Adrenal gland (tissue), 12 donors: ENCODE results near the gene TNFAIP8. TPM values are rescaled to one million over a fixed set of nuclear protein-coding genes. Genes with fewer than 3 reads are reported as not detected.

Source experiments
- DNase-seq, 7 donors: peaks; one replicate each; pipeline ENCODE4 v3.0.0-alpha.2; 2019 to 2020
- H3K27ac ChIP-seq, 5 donors: fragments of 200-600 bp; sonication (generic) in 4 of 5; 1 replicate in 3 of 5; 2 replicates in 2 of 5; pipeline versions ENCODE4 v1.5.1 to v1.8.0; 2016 to 2020; ENCODE audit warnings: mild to moderate bottlenecking in 1 of 5
- H3K27me3 ChIP-seq: fragments of 200-600 bp; 2 replicates; pipeline ENCODE4 v1.8.0; 2021
- H3K36me3 ChIP-seq, 2 donors: fragments of 200-600 bp; replicated peaks in 1 of 2; 1 replicate in 1 of 2; 2 replicates in 1 of 2; pipeline versions ENCODE4 v1.5.1 to v1.8.0; 2018 to 2022
- H3K4me1 ChIP-seq, 2 donors: fragments of 200-600 bp; replicated peaks in 1 of 2; 1 replicate in 1 of 2; 2 replicates in 1 of 2; pipeline versions ENCODE4 v1.5.1 to v1.8.0; 2018 to 2021
- H3K4me3 ChIP-seq, 4 donors: fragments of 200-600 bp; sonication (generic) in 3 of 4; one replicate each; pipeline ENCODE4 v1.5.1; 2016 to 2018
- H3K9me3 ChIP-seq, 3 donors: fragments of 200-600 bp; sonication (generic) in 1 of 3; replicated peaks in 1 of 3; 1 replicate in 2 of 3; 2 replicates in 1 of 3; pipeline versions ENCODE4 v1.5.1 to v1.8.0; 2016 to 2021
- POLR2A ChIP-seq, 2 donors: fragments of 450-650 bp; IDR thresholded peaks; one replicate each; pipeline ENCODE4 v1.6.1; 2017; ENCODE audit warnings: antibody characterized with exemption in 2 of 2, mild to moderate bottlenecking in 2 of 2, moderate library complexity in 1 of 2
- WGBS, 4 donors: extraction: QIAGEN DNeasy Blood & Tissue Kit in 2 of 4; methylation state at CpG; one replicate each; pipeline versions ENCODE4 v1.1.5 to v1.1.7; 2013 to 2017; 5-methylcytosine and 5-hydroxymethylcytosine counted together
- intact Hi-C, 2 donors: fragments of 100-400 bp; cut with DNase I; formaldehyde crosslinking; loops; one replicate each; pipeline versions ENCODE4 v1.14.1 to v1.15.0; 2022 to 2023
- polyA plus RNA-seq, 3 donors: library from polyadenylated mRNA; stranded (reverse); fragments of 200-250 nt in 2 of 3; fragments of 350-450 nt in 1 of 3; fragmentation: Illumina TruSeq in 1 of 3; extraction: RNeasy Lipid Tissue Mini Kit (QIAGEN cat#74804) in 1 of 3; gene quantifications; one replicate each; pipeline ENCODE4 v1.2.3, GENCODE V29; 2013 to 2014
- total RNA-seq, 9 donors: library from RNA; depleted of rRNA in 4 of 9; stranded (reverse); fragments of >200 nt in 4 of 9; fragments of 120-200 nt in 1 of 9; fragmentation: NEBNext Ultra II Directional in 1 of 9; extraction: Animal tissue kit (Norgen Biotek cat#: 25700) in 1 of 9; gene quantifications; one replicate each; pipeline versions ENCODE4 v1.1.0 to v1.2.4, GENCODE V29; 2013 to 2023
- TF ChIP-seq, protein P1 (sequence below), 6 experiments: fragments of 450-650 bp in 4 of 6; fragments of 200-600 bp in 2 of 6; sonication (generic) in 1 of 6; IDR thresholded peaks; 1 replicate in 5 of 6; 2 replicates in 1 of 6; pipeline versions ENCODE4 v1.5.1 to v1.8.0; 2016 to 2021; ENCODE audit warnings: antibody characterized with exemption in 6 of 6, mild to moderate bottlenecking in 2 of 6, moderate library complexity in 1 of 6
- donor health status: healthy with polysubstance abuse.
- donor health status: Bipolar disorder and iron deficiency.
- donor health status: DM: yes; HTN: yes; CAD: no.
- donor health status: DM: no; HTN: no; CAD: no.
- donor health status: DM: no; HTN: no; CAD: no.
- donor health status: DM: yes; HTN: yes; CAD: no.

The TNFAIP8 gene
- total and polyA plus RNA-seq, 12 donors = 1.4 to 12.7 (median 5.5) TPM

DNA sequence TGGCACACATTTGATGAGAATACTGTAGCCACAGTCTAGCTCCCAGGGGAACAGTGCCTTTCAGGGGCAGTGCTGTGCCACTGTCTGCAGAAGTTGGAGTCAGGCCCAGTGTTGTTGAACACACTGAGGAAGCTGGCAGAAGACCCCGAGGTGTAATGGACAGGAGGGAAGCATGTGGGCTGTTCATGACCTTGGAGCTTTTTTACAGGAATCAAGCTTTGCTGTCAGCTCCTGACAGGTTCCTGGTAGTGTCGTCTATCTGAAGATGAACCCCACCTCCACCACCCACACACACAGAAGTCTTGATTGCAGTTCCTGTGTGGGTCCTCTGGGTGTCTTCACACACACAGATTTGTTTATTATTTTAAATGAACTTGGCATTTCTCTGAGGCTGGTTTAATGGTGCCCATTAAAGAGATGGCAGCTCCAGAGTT, 40.3 kb upstream of the TNFAIP8 start:
- peak in 4 of 7 donors; percentile 22 to 45 (median 35) for DNase-seq
- WGBS, 4 donors = 6 to 17% (median 10%) methylated on average over 1 to 2 of the region's 2 CpGs
- intact Hi-C loops = no loop called here
- Histone ChIP-seq H3K9me3 (no peaks in the 10 kb centered on the region), H3K4me1 (no peaks in the 10 kb centered on the region), H3K27ac (no peak overlapping the region), H3K4me3 (no peak overlapping the region), H3K36me3 (no peaks in the 10 kb centered on the region), H3K27me3 (no peaks in the 10 kb centered on the region)
- TF ChIP-seq, protein P1, sequence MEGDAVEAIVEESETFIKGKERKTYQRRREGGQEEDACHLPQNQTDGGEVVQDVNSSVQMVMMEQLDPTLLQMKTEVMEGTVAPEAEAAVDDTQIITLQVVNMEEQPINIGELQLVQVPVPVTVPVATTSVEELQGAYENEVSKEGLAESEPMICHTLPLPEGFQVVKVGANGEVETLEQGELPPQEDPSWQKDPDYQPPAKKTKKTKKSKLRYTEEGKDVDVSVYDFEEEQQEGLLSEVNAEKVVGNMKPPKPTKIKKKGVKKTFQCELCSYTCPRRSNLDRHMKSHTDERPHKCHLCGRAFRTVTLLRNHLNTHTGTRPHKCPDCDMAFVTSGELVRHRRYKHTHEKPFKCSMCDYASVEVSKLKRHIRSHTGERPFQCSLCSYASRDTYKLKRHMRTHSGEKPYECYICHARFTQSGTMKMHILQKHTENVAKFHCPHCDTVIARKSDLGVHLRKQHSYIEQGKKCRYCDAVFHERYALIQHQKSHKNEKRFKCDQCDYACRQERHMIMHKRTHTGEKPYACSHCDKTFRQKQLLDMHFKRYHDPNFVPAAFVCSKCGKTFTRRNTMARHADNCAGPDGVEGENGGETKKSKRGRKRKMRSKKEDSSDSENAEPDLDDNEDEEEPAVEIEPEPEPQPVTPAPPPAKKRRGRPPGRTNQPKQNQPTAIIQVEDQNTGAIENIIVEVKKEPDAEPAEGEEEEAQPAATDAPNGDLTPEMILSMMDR (IDR thresholded peaks at IDR 0.05) = peak in 4 of 6 experiments; percentile 19 to 38 (median 28)
- TF ChIP-seq POLR2A (IDR thresholded peaks at IDR 0.05) = no peak

DNA sequence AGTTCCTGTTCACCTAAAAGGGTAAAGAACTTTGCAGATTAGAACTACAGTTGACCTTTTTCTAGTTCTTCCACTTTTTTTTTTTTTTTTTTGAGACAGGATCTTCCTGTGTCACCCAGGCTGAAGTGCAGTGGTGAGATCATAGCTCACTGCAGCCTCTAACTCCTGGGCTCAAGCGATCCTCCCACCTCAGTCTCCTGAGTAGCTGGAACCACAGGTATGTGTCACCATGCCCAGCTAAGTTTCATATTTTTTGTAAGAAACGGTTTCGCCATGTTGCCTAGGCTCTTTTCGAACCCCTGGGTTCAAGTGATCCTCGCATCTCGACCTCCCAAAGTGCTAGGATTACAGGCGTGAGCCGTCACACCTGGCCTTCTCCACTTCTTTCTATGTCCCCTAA, 39.7 kb upstream of the TNFAIP8 start:
- 94 to 96% (median 95%) methylated on average over 8 of the region's 8 CpGs for WGBS, 4 donors
- TF ChIP-seq POLR2A (IDR thresholded peaks at IDR 0.05) = no peak
- Histone ChIP-seq H3K27me3 (no peaks in the 10 kb centered on the region), H3K4me1 (no peaks in the 10 kb centered on the region), H3K27ac (no peak overlapping the region), H3K36me3 (no peaks in the 10 kb centered on the region), H3K4me3 (no peak overlapping the region), H3K9me3 (no peaks in the 10 kb centered on the region)
- no peak for DNase-seq
- intact Hi-C loops = no loop called here

DNA sequence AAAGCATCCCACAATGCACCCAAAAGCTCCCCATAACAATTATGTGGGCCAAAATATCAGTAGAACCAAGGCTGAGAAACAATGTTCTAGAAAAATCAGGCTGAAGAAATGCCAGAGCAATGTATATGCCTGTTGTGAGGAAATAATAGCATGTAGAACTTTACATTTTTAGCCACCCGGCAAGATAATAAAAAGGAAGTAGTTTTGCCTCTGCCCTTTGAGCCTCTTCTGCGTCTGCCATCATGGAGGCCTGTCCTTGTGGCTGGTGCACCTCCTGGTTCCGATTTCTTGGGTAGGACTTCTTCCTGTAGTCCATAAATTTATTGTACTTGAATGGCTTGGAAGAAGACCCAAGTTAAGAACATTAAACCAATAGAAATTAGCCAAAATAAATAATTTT, 38.9 kb upstream of the TNFAIP8 start:
- intact Hi-C loops = no loop called here
- Histone ChIP-seq H3K27ac (no peak overlapping the region), H3K4me1 (no peaks in the 10 kb centered on the region), H3K27me3 (no peaks in the 10 kb centered on the region), H3K36me3 (no peaks in the 10 kb centered on the region), H3K4me3 (no peak overlapping the region), H3K9me3 (no peaks in the 10 kb centered on the region)
- DNase-seq = no peak
- WGBS, 4 donors = 77 to 89% (median 84%) methylated on average over 3 of the region's 3 CpGs
- TF ChIP-seq, protein P1 (IDR thresholded peaks at IDR 0.05) = no peak
- TF ChIP-seq POLR2A (IDR thresholded peaks at IDR 0.05) = no peak

DNA sequence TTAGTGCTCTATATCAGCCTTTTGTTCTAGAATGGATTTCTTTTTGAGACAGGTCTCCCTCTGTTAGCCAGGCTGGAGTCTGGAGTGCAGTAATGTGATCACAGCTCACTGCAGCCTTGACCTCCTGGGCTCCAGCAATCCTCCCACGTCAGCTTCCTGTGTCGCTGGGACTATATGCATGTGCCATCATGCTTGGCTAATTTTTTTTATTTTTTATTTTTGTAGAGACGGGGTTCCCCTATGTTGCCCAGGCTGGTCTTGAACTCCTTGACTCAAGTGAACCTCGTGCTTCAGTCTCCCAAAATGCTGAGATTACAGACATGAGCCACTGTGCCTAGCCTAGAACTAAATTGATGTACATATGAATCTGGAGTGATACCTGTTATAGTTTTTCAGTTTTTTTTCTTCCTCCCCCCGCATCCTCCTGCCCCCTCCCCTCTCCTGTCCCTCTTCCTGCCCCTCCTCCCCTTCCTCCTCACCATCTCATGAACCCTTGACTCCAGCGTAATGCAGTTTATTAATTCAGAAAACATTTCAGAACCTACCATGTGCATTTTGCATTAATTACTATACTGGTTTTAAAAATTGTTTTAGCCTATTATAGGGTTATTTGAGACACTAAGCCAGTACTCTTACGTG, 37.4 kb upstream of the TNFAIP8 start:
- DNase-seq = peak in 3 of 7 donors; percentile 26 to 50 (median 43)
- intact Hi-C loops = no loop called here
- H3K27ac ChIP-seq = no peak overlapping the region
- no peak for TF ChIP-seq POLR2A (IDR thresholded peaks at IDR 0.05)
- TF ChIP-seq, protein P1 (IDR thresholded peaks at IDR 0.05) = no peak
- no peaks in the 10 kb centered on the region for H3K4me1 ChIP-seq
- WGBS, 4 donors = 53 to 63% (median 57%) methylated on average over 7 of the region's 7 CpGs
- H3K4me3 ChIP-seq = no peak overlapping the region
- H3K9me3 ChIP-seq = no peaks in the 10 kb centered on the region
- no peaks in the 10 kb centered on the region for H3K36me3 ChIP-seq
- no peaks in the 10 kb centered on the region for H3K27me3 ChIP-seq

DNA sequence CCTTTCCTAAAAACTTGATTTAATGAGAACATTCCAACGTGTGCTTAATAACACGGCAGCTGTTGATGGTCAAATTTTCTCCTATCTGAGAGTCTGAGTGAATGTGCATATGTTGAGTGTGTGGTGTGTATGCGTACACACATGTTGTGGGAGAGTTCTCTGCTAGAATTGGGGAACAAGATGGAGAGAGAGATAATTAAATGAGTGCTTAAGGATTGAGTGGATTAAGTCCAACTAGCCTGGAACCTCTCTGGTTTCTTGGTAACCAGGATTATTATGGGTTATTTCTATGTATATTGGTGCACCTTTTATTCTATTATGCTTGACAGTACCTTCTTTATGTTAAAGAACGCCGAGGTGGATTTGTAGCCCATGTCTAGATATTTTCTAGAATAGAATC, 36.4 kb upstream of the TNFAIP8 start:
- intact Hi-C loops = no loop called here
- no peaks in the 10 kb centered on the region for H3K4me1 ChIP-seq

More for the DNA sequence above, 36.4 kb upstream of the TNFAIP8 start:
- 92 to 95% (median 93%) methylated on average over 5 of the region's 5 CpGs for WGBS, 4 donors
- Histone ChIP-seq H3K4me3 (no peak overlapping the region), H3K9me3 (no peaks in the 10 kb centered on the region), H3K27ac (no peak overlapping the region), H3K27me3 (no peaks in the 10 kb centered on the region), H3K36me3 (no peaks in the 10 kb centered on the region)
- DNase-seq = no peak
- TF ChIP-seq, protein P1 (IDR thresholded peaks at IDR 0.05) = no peak
- no peak for TF ChIP-seq POLR2A (IDR thresholded peaks at IDR 0.05)
